Loucy (cell line): ENCODE measurements around the gene SOBP.

Experiments
- H2AFZ ChIP-seq: fragments of 200-600 bp; sonication (generic); 2 replicates; pipeline ENCODE4 v1.6.0; 2016; ENCODE audit warnings: antibody characterized with exemption, mild to moderate bottlenecking, low read length, moderate library complexity
- H3F3A ChIP-seq: fragments of 200-600 bp; 2 replicates; pipeline ENCODE4 v1.6.0; 2016; ENCODE audit warnings: antibody characterized with exemption, low read depth, mild to moderate bottlenecking
- H3K27me3 ChIP-seq: fragments of 200-600 bp; sonication (generic); 2 replicates; pipeline ENCODE4 v1.6.1; 2014; ENCODE audit warnings: low read length, mild to moderate bottlenecking; ENCODE audit not compliant: insufficient read depth, poor library complexity, severe bottlenecking
- H3K36me3 ChIP-seq: fragments of 200-600 bp; sonication (generic); 2 replicates; pipeline ENCODE4 v1.6.1; 2016; ENCODE audit warnings: low read length; ENCODE audit not compliant: insufficient read depth
- H3K4me1 ChIP-seq: fragments of 200-600 bp; sonication (generic); 2 replicates; pipeline ENCODE4 v1.5.1; 2014; ENCODE audit warnings: low read length, mild to moderate bottlenecking; ENCODE audit not compliant: insufficient read depth, poor library complexity, severe bottlenecking
- H3K4me2 ChIP-seq: fragments of 200-600 bp; sonication (generic); 2 replicates; pipeline ENCODE4 v1.6.0; 2014; ENCODE audit warnings: antibody characterized with exemption, low read length, low read depth, mild to moderate bottlenecking; ENCODE audit not compliant: poor library complexity, severe bottlenecking
- H3K4me3 ChIP-seq: fragments of 200-600 bp; sonication (generic); 2 replicates; pipeline ENCODE4 v1.5.1; 2014; ENCODE audit warnings: low read length, mild to moderate bottlenecking, mixed read lengths; ENCODE audit not compliant: poor library complexity, severe bottlenecking
- H3K79me2 ChIP-seq: fragments of 200-600 bp; sonication (generic); 2 replicates; pipeline ENCODE4 v1.6.1; 2014; ENCODE audit warnings: low read length; ENCODE audit not compliant: insufficient read depth
- H3K9ac ChIP-seq: fragments of 200-600 bp; sonication (generic); 2 replicates; pipeline ENCODE4 v1.6.0; 2014; ENCODE audit warnings: mild to moderate bottlenecking, low read depth, low read length, moderate library complexity; ENCODE audit not compliant: poor library complexity, severe bottlenecking
- H3K9me2 ChIP-seq: fragments of 200-600 bp; sonication (generic); replicated peaks from 2 replicates; pipeline ENCODE4 v1.6.1; 2016; ENCODE audit warnings: low read depth, low read length, mixed read lengths
- H3K9me3 ChIP-seq: fragments of 200-600 bp; sonication (generic); 2 replicates; pipeline ENCODE4 v1.6.1; 2014; ENCODE audit warnings: mild to moderate bottlenecking, antibody characterized with exemption, low read length, low read depth; ENCODE audit not compliant: insufficient read depth
- H4K20me1 ChIP-seq: fragments of 200-600 bp; sonication (generic); 2 replicates; pipeline ENCODE4 v1.6.0; 2014; ENCODE audit warnings: antibody characterized with exemption, low read length, mild to moderate bottlenecking; ENCODE audit not compliant: insufficient read depth, poor library complexity, severe bottlenecking
- EZH2phosphoT487 ChIP-seq: fragments of 200-600 bp; IDR thresholded peaks from 2 replicates; pipeline ENCODE4 v1.6.1; 2018; ENCODE audit warnings: antibody characterized with exemption, mild to moderate bottlenecking, moderate library complexity, borderline replicate concordance
- TF ChIP-seq, protein P1 (sequence below): fragments of 200-600 bp; sonication (generic); conservative IDR thresholded peaks from 2 replicates; pipeline ENCODE4 v1.5.1; 2014; ENCODE audit warnings: mild to moderate bottlenecking, antibody characterized with exemption, low read length

SOBP gene

DNA sequence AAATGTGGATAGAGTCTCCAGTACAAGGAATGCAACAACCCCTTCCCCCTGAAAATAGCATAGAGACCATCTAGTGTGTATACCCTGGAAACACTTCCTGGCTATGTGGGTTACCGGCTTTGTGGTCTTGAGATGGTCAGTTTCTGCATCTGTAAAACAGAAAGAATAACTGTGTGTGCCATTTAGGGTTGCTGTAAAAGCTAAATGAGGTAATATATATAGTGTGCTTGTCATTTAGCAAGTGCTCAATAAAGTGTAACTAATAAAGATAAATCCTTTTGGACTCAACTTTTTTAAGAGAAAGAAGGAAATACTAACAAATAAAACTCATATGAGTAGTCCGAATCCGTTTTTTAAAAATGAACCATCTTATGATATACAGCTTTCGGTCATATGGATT lies 109.1 kb downstream of the SOBP start:
- TF ChIP-seq, protein P1, sequence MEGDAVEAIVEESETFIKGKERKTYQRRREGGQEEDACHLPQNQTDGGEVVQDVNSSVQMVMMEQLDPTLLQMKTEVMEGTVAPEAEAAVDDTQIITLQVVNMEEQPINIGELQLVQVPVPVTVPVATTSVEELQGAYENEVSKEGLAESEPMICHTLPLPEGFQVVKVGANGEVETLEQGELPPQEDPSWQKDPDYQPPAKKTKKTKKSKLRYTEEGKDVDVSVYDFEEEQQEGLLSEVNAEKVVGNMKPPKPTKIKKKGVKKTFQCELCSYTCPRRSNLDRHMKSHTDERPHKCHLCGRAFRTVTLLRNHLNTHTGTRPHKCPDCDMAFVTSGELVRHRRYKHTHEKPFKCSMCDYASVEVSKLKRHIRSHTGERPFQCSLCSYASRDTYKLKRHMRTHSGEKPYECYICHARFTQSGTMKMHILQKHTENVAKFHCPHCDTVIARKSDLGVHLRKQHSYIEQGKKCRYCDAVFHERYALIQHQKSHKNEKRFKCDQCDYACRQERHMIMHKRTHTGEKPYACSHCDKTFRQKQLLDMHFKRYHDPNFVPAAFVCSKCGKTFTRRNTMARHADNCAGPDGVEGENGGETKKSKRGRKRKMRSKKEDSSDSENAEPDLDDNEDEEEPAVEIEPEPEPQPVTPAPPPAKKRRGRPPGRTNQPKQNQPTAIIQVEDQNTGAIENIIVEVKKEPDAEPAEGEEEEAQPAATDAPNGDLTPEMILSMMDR, result no peak
- TF ChIP-seq EZH2phosphoT487, result no peak
- H3K4me2 ChIP-seq, result peak overlapping the region; percentile 62
- H3K36me3 ChIP-seq, result no peaks in the 10 kb centered on the region

GRCh38 chr6:107600121-107600520 lies 110.2 kb downstream of the SOBP start:
- Histone ChIP-seq H3K9me3 (no peaks in the 10 kb centered on the region), H4K20me1 (no peaks in the 10 kb centered on the region), H3F3A (no peaks in the 10 kb centered on the region), H3K36me3 (no peaks in the 10 kb centered on the region), H2AFZ (no peak overlapping the region), H3K9me2 (no peaks in the 10 kb centered on the region), H3K4me3 (no peak overlapping the region), H3K4me2 (peak overlapping the region; percentile 62), H3K79me2 (no peaks in the 10 kb centered on the region), H3K9ac (no peak overlapping the region), H3K4me1 (peaks cover 58% of the 10 kb centered on the region), H3K27me3 (no peaks in the 10 kb centered on the region)
- TF ChIP-seq, protein P1, result no peak
- TF ChIP-seq EZH2phosphoT487, result no peak

More for the DNA sequence above, 109.1 kb downstream of the SOBP start:
- no peaks in the 10 kb centered on the region for H3K9me2 ChIP-seq
- no peaks in the 10 kb centered on the region for H3F3A ChIP-seq
- H2AFZ ChIP-seq, result no peak overlapping the region
- H3K9ac ChIP-seq, result peak overlapping the region; percentile 53
- peaks cover 47% of the 10 kb centered on the region for H3K4me1 ChIP-seq
- H3K27me3 ChIP-seq, result no peaks in the 10 kb centered on the region
- no peaks in the 10 kb centered on the region for H3K79me2 ChIP-seq
- no peaks in the 10 kb centered on the region for H3K9me3 ChIP-seq
- H3K4me3 ChIP-seq, result peak overlapping the region; percentile 23
- no peaks in the 10 kb centered on the region for H4K20me1 ChIP-seq

- Histone ChIP-seq H3K4me3 (no peak overlapping the region), H3K27me3 (no peaks in the 10 kb centered on the region), H3K79me2 (no peaks in the 10 kb centered on the region), H4K20me1 (no peaks in the 10 kb centered on the region), H3K9me2 (no peaks in the 10 kb centered on the region), H3K9ac (no peak overlapping the region), H3K4me2 (no peak overlapping the region), H3K36me3 (no peaks in the 10 kb centered on the region), H3F3A (no peaks in the 10 kb centered on the region), H2AFZ (no peak overlapping the region), H3K9me3 (no peaks in the 10 kb centered on the region), H3K4me1 (peaks cover 64% of the 10 kb centered on the region)
- TF ChIP-seq, protein P1, result no peak
- no peak for TF ChIP-seq EZH2phosphoT487
Observed at GRCh38 chr6:107600936-107601335, 111.0 kb downstream of the SOBP start.
